GM21515 (cell line): ENCODE data around the gene CACNG5.

ENCODE experiments used
- ATAC-seq: cut with Tn5 transposase; IDR thresholded peaks from one replicate; pipeline ENCODE4 v1.9.1; 2021; ENCODE audit not compliant: unreplicated experiment

Gene CACNG5

GRCh38 chr17:66903781-66904180 lies 68.9 kb downstream of the CACNG5 start:
- ATAC-seq = no peak

DNA sequence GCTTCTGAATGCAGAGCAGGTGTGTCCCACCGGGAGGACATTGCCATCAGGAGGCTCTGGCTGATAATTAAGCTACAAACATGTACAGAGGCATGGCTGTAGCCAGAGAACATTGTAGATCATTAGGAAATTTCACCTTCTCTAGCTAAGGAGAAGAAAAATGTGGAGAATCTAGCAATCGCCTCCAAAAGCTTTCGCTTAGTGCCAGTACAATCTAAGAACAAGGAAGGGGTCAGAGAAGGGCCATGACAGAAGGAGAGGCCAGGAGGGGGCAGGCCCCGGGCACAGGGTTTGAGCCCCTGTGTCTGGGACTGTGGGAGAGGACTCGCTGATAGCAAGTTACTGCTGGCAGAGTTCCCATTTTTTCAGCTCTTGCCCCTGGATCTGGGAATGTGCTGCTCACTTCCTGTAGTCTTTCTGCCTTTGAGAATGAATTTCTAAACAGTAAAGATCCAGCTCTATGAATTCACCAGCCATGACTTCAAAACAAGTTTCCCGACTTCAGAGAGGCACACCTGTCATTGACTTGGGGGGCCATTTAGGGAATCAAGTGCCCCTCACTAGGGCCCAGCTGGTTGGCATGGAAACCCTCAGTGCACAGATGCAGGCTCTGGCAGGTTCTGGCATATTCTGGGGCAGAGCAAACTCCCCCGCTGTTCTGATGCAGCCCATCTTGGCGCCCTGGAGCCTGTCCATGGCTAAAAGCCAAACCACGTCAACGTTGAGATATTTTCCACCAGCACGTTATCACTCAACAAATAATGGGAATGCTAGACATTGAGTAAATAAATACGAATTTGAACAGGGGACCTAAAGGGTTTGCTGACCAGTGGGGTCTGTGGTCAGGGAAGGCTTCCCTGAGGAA lies 70.1 kb downstream of the CACNG5 start:
- ATAC-seq = no peak

GRCh38 chr17:66906321-66907278 lies 71.7 kb downstream of the CACNG5 start:
- ATAC-seq = no peak

DNA sequence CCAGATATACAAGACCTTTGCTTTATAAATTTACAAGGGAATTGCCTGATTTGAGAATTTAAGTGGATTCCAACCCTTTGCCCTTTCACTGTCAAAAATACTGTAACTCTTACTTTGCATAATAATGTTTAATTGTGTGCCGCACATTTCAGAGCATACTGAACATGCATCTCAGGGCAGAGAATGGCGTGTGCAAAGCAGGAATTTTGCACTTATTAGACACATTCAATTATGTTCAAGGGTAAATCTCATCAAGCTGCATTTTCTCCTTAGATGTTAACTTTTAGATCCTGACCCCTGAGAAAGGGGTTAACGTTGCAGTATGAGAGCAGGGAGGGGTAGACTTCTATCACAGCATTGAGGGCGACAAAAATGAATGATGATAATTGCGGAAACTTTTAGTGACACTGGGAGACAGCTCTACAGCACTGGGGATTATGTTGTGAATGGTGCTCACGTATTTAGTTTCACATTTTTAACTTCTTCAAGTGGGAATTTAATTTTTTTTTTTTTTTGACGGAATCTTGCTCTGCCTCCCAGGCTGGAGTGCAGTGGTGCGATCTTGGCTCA lies 75.0 kb downstream of the CACNG5 start:
- ATAC-seq = no peak

DNA sequence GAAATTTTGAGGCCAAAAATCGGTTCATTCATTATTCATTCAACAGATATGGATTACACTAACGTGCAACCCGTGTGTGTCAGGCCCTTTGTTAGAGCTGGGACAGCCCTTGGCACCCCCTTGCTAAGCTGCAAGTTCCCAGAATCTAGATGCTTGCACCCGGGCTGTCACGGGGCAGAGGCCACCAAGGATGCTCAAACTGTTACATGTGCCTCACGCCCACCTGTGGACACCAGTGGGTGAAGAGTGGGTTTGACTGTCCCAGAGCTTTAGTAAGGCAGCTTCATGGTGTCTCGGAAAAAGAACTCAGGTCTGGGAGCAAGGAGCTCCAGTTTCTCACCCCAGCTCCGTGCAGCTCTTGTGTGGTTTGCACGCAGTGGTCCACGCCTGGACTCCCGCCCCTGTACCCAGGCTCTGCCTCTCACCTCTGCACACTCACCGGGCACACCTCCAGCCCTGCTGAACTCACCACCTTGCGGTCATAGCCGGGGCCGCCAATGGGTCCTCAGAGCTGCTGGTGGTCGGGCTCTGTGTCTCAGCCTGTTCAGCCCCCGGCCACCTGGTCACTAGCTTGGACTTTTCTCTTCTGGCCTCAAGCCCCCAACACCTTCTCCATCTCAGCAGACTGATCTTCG lies 75.9 kb downstream of the CACNG5 start:
- no peak for ATAC-seq

- no peak for ATAC-seq
These were observed 80.3 kb downstream of the CACNG5 start for GRCh38 chr17:66915204-66915611.

DNA sequence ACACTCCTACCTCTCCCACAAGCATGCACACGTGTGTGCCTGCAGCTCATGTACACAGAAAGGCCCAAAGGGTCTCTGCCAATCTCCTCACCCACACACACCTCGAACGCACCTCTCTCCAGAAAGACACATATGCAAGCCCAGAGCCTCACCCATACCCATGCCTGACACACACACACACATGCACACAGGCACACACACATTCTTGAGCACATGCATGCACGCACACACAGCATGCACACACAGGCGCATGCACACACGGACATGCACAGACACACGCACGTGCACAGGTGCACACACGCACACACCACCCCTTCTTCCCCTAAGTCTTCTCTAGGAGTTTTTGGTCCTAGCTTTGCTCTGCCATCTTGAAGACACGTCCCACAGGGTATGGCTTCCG lies 80.9 kb downstream of the CACNG5 start:
- ATAC-seq = no peak

DNA sequence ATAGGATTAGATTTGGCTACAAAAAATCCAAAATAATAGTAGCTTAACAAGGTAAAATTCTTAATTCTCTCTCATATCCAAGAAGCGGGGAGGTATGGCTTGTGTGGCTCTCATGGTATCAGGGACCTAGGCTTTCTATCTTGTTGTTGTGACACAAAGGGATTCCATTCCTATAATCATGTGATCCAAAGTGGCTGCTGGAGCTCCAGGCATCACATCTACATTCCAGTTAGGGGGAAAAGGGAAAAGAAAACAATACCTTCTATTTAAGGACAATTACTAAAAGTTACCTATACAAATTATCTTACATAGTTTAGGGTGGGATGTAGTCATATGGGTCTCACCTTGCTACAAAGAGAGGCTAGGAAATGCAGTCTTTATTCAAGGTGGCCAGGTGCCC lies 82.0 kb downstream of the CACNG5 start:
- ATAC-seq = no peak

GRCh38 chr17:66918896-66919295 lies 84.0 kb downstream of the CACNG5 start:
- no peak for ATAC-seq

- no peak for ATAC-seq
These were observed 85.5 kb downstream of the CACNG5 start for GRCh38 chr17:66920435-66920834.

- ATAC-seq = no peak
These were observed 86.0 kb downstream of the CACNG5 start for GRCh38 chr17:66920950-66921349.

DNA sequence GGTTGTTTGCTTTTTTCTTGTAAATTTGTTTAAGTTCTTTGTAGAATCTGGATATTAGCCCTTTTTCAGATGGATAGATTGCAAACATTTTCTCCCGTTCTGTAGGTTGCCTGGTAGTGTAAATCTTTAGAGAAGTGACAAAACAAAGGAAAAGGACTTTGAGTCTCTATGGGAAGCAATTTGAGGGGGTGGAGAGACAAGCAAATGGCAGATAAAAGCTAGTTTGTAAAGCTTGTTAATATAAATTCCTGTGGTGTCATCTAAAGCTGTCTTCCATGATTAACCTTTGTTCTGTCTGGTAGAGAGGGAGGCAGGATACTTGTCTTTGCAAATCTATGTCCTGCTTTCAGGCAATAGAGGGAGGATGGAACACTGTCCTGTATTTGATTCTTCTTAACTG lies 89.0 kb downstream of the CACNG5 start:
- ATAC-seq = no peak

- ATAC-seq = no peak
These were observed 91.0 kb downstream of the CACNG5 start for GRCh38 chr17:66925811-66926500.

DNA sequence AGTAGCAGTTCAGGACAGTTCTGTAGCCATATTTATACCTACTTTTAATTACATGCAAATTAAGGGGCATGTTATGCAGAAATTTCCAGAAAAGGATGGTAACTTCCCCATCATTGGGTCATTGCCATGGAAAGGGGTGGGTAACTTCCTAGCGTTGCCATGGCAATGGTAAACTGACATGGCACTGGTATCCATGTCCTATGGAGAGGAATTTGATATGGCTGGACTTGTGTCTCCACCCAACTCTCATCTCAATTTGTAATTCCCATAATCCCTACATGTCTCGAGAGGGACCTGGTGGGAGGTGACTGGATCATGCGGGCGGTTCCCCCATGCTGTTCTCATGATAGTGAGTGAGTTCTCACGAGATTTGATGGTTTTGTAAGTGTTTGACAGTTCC lies 94.0 kb downstream of the CACNG5 start:
- ATAC-seq = no peak

- ATAC-seq = no peak
These were observed 94.7 kb downstream of the CACNG5 start for GRCh38 chr17:66929591-66929990.

DNA sequence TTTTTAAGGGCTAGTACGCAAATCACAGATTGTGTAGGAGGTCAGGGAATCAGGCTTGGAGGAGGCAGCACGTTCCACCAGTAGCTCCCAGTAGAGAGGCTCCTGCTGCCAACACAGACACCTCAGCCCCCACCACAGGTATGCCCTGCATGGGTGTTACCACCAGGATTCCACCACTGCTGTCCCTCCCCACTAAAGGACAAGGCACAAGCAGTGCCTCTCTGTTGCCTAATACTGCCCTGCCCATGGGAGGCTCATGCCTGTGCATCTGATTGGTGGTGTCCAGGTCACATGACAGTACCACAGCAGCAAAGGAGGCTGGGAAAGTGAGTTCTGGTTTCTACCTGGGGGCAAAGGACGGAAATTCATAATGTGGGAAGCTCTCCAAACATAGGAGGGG lies 96.0 kb downstream of the CACNG5 start:
- ATAC-seq = no peak

DNA sequence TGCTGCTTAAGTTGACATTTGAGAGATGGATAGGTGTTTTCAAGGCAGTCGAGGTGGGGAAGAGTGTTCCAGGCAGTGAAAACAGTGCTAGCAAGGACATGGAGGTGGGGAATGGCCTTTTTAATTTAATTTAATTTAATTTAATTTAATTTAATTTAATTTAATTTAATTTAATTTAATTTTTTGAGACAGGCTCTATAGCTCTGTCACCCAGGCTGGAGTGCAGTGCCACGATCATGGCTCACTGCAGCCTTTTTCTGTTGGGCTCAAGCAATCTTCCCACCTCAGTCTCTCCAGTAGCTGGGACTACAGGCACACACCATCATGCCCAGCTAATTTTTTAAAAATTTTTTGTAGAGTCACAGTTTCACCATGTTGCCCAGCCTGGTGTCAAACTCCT lies 97.4 kb downstream of the CACNG5 start:
- ATAC-seq = no peak

- ATAC-seq = no peak
These were observed 99.1 kb downstream of the CACNG5 start for GRCh38 chr17:66934040-66934439.
